OCI-LY3 (cell line): Measurements from ENCODE around the gene TLN1.

Source experiments
- CTCF ChIP-seq: fragments of 200-600, 300-600 bp; sonication (generic); IDR thresholded peaks from 2 replicates; pipeline ENCODE4 v1.5.1; 2014; ENCODE audit warnings: antibody characterized with exemption, low read length, low read depth
- EZH2phosphoT487 ChIP-seq: fragments of 200-600 bp; shearing (Covaris generic); IDR thresholded peaks from 2 replicates; pipeline ENCODE4 v1.6.1; 2018; ENCODE audit warnings: antibody characterized with exemption, mixed run types, low read depth

GRCh38 chr9:35659340-35659739 lies 72.7 kb downstream of the TLN1 start:
- TF ChIP-seq CTCF (no peak), EZH2phosphoT487 (no peak)
